Left ventricle myocardium inferior (tissue), 1 donor: ENCODE results near the gene PCDHB16. TPM values are rescaled to one million over a fixed set of nuclear protein-coding genes. Genes with fewer than 3 reads are reported as not detected.
"Not testable (repeated sequence)": the region's sequence is repeated elsewhere in the genome, so short reads cannot be mapped to it uniquely, and the experiment has no call there.

Source experiments
- DNase-seq: peaks from one replicate; pipeline ENCODE4 v3.0.0-alpha.2; 2020
- H3K27ac ChIP-seq: fragments of 200-600 bp; replicated peaks from 2 replicates; pipeline ENCODE4 v1.8.0; 2021
- H3K27me3 ChIP-seq: fragments of 200-600 bp; 2 replicates; pipeline ENCODE4 v1.8.0; 2021; ENCODE audit warnings: low read depth
- H3K36me3 ChIP-seq: fragments of 200-600 bp; 2 replicates; pipeline ENCODE4 v1.8.0; 2021
- H3K4me1 ChIP-seq: fragments of 200-600 bp; 2 replicates; pipeline ENCODE4 v1.8.0; 2021
- H3K4me3 ChIP-seq: fragments of 200-600 bp; 2 replicates; pipeline ENCODE4 v1.8.0; 2021; ENCODE audit warnings: mild to moderate bottlenecking, moderate library complexity
- H3K9me3 ChIP-seq: fragments of 200-600 bp; replicated peaks from 2 replicates; pipeline ENCODE4 v1.8.0; 2021
- intact Hi-C: fragments of 100-400 bp; cut with micrococcal nuclease; formaldehyde crosslinking; loops from one replicate; pipeline ENCODE4 v1.11.0; 2022
- total RNA-seq: library from RNA; stranded (reverse); fragmentation: NEBNext Ultra II Directional; extraction: Animal tissue kit (Norgen Biotek cat#: 25700); gene quantifications from one replicate; pipeline ENCODE4 v1.2.1, GENCODE V29; 2021
- TF ChIP-seq, protein P1 (sequence below): fragments of 200-600 bp; IDR thresholded peaks from 2 replicates; pipeline ENCODE4 v1.8.0; 2021; ENCODE audit warnings: antibody characterized with exemption, mild to moderate bottlenecking, borderline replicate concordance
- donor health status: DM: no; HTN: yes; CAD: no; lungs with severe emphysema.

Gene PCDHB16
- total RNA-seq, 1 donor from 2014 or later, result 1.4 TPM

DNA sequence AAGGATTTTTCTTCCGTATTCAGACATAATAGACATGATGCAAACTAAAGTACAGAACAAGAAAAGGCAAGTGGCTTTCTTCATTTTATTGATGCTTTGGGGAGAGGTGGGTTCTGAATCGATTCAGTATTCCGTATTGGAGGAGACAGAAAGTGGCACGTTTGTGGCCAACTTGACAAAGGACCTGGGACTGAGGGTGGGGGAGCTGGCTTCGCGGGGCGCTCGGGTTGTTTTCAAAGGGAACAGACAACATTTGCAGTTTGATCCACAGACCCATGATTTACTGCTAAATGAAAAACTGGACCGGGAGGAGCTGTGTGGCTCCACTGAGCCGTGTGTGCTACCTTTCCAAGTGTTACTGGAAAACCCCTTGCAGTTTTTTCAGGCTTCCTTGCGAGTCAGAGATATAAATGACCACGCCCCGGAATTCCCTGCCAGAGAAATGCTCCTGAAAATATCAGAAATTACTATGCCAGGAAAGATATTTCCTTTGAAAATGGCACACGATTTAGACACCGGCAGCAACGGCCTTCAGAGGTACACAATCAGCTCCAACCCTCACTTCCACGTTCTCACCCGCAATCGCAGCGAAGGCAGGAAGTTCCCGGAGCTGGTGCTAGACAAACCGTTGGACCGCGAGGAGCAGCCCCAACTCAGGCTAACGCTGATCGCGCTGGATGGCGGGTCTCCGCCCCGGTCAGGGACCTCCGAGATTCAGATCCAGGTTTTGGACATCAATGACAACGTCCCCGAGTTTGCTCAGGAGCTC is 31.8 kb upstream of the PCDHB16 start:
- intact Hi-C loops, result no loop called here
- H3K36me3 ChIP-seq, result no peaks in the 10 kb centered on the region

DNA sequence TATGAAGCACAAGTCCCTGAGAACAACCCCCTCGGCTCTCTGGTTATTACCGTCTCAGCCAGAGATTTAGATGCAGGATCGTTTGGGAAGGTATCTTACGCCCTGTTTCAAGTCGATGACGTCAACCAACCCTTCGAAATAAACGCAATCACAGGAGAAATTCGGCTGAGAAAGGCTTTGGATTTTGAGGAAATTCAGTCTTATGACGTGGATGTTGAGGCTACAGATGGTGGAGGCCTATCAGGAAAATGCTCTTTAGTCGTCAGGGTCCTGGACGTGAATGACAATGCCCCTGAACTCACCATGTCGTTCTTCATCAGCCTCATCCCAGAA is 31.2 kb upstream of the PCDHB16 start:
- H3K4me3 ChIP-seq, result peak overlapping the region; percentile 37
- H3K9me3 ChIP-seq, result peaks cover 96% of the 10 kb centered on the region
- no peak overlapping the region for H3K27ac ChIP-seq

More for the DNA sequence above, 31.8 kb upstream of the PCDHB16 start:
- H3K27ac ChIP-seq, result no peak overlapping the region
- H3K27me3 ChIP-seq, result peaks cover 52% of the 10 kb centered on the region
- DNase-seq, result no peak
- peaks cover 96% of the 10 kb centered on the region for H3K9me3 ChIP-seq
- TF ChIP-seq, protein P1, sequence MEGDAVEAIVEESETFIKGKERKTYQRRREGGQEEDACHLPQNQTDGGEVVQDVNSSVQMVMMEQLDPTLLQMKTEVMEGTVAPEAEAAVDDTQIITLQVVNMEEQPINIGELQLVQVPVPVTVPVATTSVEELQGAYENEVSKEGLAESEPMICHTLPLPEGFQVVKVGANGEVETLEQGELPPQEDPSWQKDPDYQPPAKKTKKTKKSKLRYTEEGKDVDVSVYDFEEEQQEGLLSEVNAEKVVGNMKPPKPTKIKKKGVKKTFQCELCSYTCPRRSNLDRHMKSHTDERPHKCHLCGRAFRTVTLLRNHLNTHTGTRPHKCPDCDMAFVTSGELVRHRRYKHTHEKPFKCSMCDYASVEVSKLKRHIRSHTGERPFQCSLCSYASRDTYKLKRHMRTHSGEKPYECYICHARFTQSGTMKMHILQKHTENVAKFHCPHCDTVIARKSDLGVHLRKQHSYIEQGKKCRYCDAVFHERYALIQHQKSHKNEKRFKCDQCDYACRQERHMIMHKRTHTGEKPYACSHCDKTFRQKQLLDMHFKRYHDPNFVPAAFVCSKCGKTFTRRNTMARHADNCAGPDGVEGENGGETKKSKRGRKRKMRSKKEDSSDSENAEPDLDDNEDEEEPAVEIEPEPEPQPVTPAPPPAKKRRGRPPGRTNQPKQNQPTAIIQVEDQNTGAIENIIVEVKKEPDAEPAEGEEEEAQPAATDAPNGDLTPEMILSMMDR, result no peak
- peak overlapping the region; percentile 37 for H3K4me3 ChIP-seq
- no peaks in the 10 kb centered on the region for H3K4me1 ChIP-seq

DNA sequence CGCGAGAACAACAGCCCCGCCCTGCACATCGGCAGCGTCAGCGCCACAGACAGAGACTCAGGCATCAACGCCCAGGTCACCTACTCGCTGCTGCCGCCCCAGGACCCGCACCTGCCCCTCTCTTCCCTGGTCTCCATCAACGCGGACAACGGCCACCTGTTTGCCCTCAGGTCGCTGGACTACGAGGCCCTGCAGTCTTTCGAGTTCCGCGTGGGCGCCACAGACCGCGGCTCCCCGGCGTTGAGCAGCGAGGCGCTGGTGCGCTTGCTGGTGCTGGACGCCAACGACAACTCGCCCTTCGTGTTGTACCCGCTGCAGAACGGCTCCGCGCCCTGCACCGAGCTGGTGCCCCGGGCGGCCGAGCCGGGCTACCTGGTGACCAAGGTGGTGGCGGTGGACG is 30.6 kb upstream of the PCDHB16 start:
- H3K9me3 ChIP-seq, result peaks cover 96% of the 10 kb centered on the region
- H3K4me3 ChIP-seq, H3K4me1 ChIP-seq, H3K27ac ChIP-seq, DNase-seq, H3K36me3 ChIP-seq, intact Hi-C loops: not testable (repeated sequence)
- H3K27me3 ChIP-seq, result peaks cover 65% of the 10 kb centered on the region

More for the DNA sequence above, 31.2 kb upstream of the PCDHB16 start:
- no peak for DNase-seq
- Histone ChIP-seq H3K36me3 (no peaks in the 10 kb centered on the region), H3K27me3 (peaks cover 58% of the 10 kb centered on the region), H3K4me1 (no peaks in the 10 kb centered on the region)
- intact Hi-C loops, result no loop called here
- TF ChIP-seq, protein P1, result no peak

DNA sequence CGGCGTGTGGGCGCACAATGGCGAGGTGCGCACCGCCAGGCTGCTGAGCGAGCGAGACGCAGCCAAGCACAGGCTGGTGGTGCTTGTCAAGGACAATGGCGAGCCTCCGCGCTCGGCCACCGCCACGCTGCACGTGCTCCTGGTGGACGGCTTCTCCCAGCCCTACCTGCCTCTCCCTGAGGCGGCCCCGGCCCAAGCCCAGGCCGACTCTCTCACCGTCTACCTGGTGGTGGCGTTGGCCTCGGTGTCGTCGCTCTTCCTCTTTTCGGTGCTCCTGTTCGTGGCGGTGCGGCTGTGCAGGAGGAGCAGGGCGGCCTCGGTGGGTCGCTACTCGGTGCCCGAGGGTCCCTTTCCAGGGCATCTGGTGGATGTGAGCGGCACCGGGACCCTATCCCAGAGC is 30.1 kb upstream of the PCDHB16 start:
- H3K4me3 ChIP-seq, intact Hi-C loops, H3K27ac ChIP-seq, DNase-seq, H3K36me3 ChIP-seq, H3K4me1 ChIP-seq: not testable (repeated sequence)
- Histone ChIP-seq H3K27me3 (peaks cover 69% of the 10 kb centered on the region), H3K9me3 (peaks cover 96% of the 10 kb centered on the region)

DNA sequence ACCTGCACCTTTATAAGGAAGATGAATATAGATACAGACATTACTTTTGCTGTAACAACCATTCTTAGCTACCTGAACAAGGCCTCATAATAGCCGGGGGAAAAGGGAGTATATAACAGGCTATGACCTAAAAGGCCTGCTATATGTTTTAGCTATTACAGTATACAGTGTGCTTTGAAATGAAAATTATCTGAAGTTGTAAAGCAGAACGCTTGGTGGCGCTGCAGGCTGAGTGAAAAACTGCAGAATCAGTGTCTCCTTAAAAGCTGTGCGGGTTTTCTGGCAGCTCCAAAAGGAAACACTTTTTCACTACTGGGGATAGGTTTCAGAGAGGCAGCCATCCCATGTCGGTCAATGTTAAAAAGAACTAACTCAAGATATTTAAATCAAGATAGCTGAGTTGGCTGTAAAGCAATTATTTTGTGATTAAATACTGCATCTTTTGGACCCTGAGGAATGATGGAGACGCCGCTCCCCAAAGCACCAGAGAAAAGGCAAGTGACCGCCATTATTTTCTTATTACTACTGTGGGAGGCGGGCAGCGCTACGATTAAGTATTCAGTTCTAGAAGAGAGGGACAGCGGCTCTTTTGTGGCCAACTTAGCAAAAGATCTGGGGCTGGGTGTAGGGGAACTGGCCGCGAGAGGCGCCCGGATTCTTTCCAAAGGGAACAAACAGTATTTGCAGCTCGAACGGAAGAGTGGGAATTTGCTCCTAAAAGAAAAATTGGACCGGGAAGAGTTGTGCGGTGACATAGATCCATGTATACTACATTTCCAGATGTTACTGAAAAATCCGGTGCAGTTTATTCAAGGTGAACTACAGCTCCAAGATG is 26.4 kb upstream of the PCDHB16 start:
- Histone ChIP-seq H3K9me3 (peaks cover 86% of the 10 kb centered on the region), H3K27ac (no peak overlapping the region), H3K36me3 (no peaks in the 10 kb centered on the region), H3K27me3 (peaks cover 86% of the 10 kb centered on the region), H3K4me3 (peak overlapping the region; percentile 19), H3K4me1 (no peaks in the 10 kb centered on the region)
- TF ChIP-seq, protein P1, result peak; percentile 14
- DNase-seq, result no peak
- intact Hi-C loops, result no loop called here

DNA sequence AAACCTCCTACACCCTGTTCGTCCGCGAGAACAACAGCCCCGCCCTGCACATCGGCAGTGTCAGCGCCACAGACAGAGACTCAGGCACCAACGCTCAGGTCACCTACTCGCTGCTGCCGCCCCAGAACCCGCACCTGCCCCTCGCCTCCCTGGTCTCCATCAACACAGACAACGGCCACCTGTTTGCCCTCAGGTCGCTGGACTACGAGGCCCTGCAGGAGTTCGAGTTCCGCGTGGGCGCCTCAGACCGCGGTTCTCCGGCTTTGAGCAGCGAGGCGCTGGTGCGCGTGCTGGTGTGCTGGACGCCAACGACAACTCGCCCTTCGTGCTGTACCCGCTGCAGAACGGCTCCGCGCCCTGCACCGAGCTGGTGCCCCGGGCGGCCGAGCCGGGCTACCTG is 24.8 kb upstream of the PCDHB16 start:
- H3K27ac ChIP-seq, H3K4me3 ChIP-seq, H3K36me3 ChIP-seq, H3K4me1 ChIP-seq, intact Hi-C loops, DNase-seq: not testable (repeated sequence)
- Histone ChIP-seq H3K9me3 (peaks cover 80% of the 10 kb centered on the region), H3K27me3 (peaks cover 70% of the 10 kb centered on the region)

DNA sequence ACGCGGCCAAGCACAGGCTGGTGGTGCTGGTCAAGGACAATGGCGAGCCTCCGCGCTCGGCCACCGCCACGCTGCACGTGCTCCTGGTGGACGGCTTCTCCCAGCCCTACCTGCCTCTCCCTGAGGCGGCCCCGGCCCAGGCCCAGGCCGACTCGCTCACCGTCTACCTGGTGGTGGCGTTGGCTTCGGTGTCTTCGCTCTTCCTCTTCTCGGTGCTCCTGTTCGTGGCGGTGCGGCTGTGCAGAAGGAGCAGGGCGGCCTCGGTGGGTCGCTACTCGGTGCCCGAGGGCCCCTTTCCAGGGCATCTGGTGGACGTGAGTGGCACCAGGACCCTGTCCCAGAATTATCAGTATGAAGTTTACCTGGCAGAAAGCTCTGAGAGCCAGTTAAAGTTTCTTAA is 24.3 kb upstream of the PCDHB16 start:
- DNase-seq, H3K27ac ChIP-seq, H3K4me3 ChIP-seq, H3K4me1 ChIP-seq, H3K36me3 ChIP-seq, intact Hi-C loops: not testable (repeated sequence)
- peaks cover 64% of the 10 kb centered on the region for H3K27me3 ChIP-seq
- H3K9me3 ChIP-seq, result peaks cover 80% of the 10 kb centered on the region
